B cell (primary cell): ENCODE data around the gene CAMK4. TPM values are rescaled to one million over a fixed set of nuclear protein-coding genes. Genes with fewer than 3 reads are reported as not detected.

Experiments
- ATAC-seq: fragments of 200-7000 bp; cut with Tn5 transposase; one replicate; pipeline ENCODE4 v1.10.0; 2021; ENCODE audit warnings: low read depth, mild to moderate bottlenecking, moderate number of reproducible peaks, moderate library complexity
- CTCF ChIA-PET: fragments of 350-600 bp; sonication (Branson Sonifier 250); formaldehyde crosslinking; loops from one replicate; lab custom pipeline; 2021; ENCODE audit warnings: antibody characterized with exemption, inconsistent platforms; lab: Charles Lee
- POLR2A ChIA-PET: fragments of 350-600 bp; sonication (Branson Sonifier 250); formaldehyde crosslinking; loops from one replicate; lab custom pipeline; 2021; ENCODE audit warnings: antibody characterized with exemption; lab: Charles Lee
- DNase-seq: peaks from one replicate; pipeline ENCODE4 v3.0.0; 2013
- H2AFZ ChIP-seq: 2 replicates; pipeline ENCODE4 v1.6.1; 2012; ENCODE audit warnings: mild to moderate bottlenecking, low read depth, low read length; ENCODE audit not compliant: insufficient read depth, poor library complexity, severe bottlenecking
- H3K27ac ChIP-seq, 2 donors: 1 replicate in 1 of 2; 2 replicates in 1 of 2; pipeline ENCODE4 v1.5.1; 2012 to 2013; ENCODE audit warnings: low read length in 2 of 2, mild to moderate bottlenecking in 2 of 2, moderate library complexity in 1 of 2
- H3K27me3 ChIP-seq, 4 experiments: fragments of 200-600 bp in 1 of 4; sonication (generic) in 1 of 4; replicated peaks in 1 of 4; 1 replicate in 2 of 4; 2 replicates in 2 of 4; pipeline versions ENCODE4 v1.6.1 to v1.7.0; 2013 to 2016; ENCODE audit warnings: low read length in 3 of 4, mild to moderate bottlenecking in 2 of 4, mixed read lengths in 1 of 4, moderate library complexity in 1 of 4; ENCODE audit not compliant: insufficient read depth in 4 of 4, control insufficient read depth in 3 of 4; ENCODE audit errors: control extremely low read depth in 1 of 4
- H3K36me3 ChIP-seq, 2 experiments: replicated peaks in 1 of 2; 1 replicate in 1 of 2; 2 replicates in 1 of 2; pipeline versions ENCODE4 v1.6.1 to v1.7.1; 2013; ENCODE audit warnings: low read length in 1 of 2; ENCODE audit not compliant: insufficient read depth in 2 of 2, control insufficient read depth in 1 of 2; ENCODE audit errors: control extremely low read depth in 1 of 2, extremely low read depth in 1 of 2
- H3K4me1 ChIP-seq, 2 donors: fragments of 200-600 bp in 1 of 2; sonication (generic) in 1 of 2; 1 replicate in 1 of 2; 2 replicates in 1 of 2; pipeline versions ENCODE4 v1.5.1 to v1.6.1; 2013 to 2017; ENCODE audit warnings: low read length in 2 of 2; ENCODE audit not compliant: control insufficient read depth in 2 of 2, insufficient read depth in 2 of 2
- H3K4me2 ChIP-seq: replicated peaks from 2 replicates; pipeline ENCODE3; 2012; ENCODE audit warnings: mild to moderate bottlenecking, low read depth, low read length; ENCODE audit not compliant: poor library complexity, severe bottlenecking
- H3K4me3 ChIP-seq, 5 experiments: fragments of 200-600 bp in 1 of 5; sonication (generic) in 1 of 5; 1 replicate in 3 of 5; 2 replicates in 2 of 5; pipeline versions ENCODE4 v1.5.1 to v1.7.0; 2011 to 2016; ENCODE audit warnings: low read length in 4 of 5, mild to moderate bottlenecking in 4 of 5, low read depth in 2 of 5, control low read depth in 1 of 5, moderate library complexity in 1 of 5; ENCODE audit not compliant: insufficient read depth in 1 of 5; ENCODE audit errors: control extremely low read depth in 1 of 5, extremely low read depth in 1 of 5
- H3K79me2 ChIP-seq: fragments of 200-600 bp; sonication (generic); one replicate; pipeline ENCODE4 v1.6.0; 2016; ENCODE audit warnings: low read length; ENCODE audit not compliant: control insufficient read depth, insufficient read depth
- H3K9ac ChIP-seq: fragments of 200-600 bp; sonication (generic); 2 replicates; pipeline ENCODE4 v1.6.1; 2017; ENCODE audit warnings: mild to moderate bottlenecking, low read length, moderate library complexity
- H3K9me3 ChIP-seq, 3 donors: one replicate each; pipeline versions ENCODE4 v1.6.1 to v1.7.1; 2013; ENCODE audit warnings: low read length in 2 of 3; ENCODE audit not compliant: control insufficient read depth in 2 of 3, insufficient read depth in 1 of 3; ENCODE audit errors: control extremely low read depth in 1 of 3
- H4K20me1 ChIP-seq: 2 replicates; pipeline ENCODE4 v1.6.0; 2012; ENCODE audit warnings: mild to moderate bottlenecking, low read length; ENCODE audit not compliant: insufficient read depth, control insufficient read depth, poor library complexity, severe bottlenecking
- H3K27ac Mint-ChIP-seq: one replicate; pipeline ENCODE4 v1.8.0; 2021; ENCODE audit warnings: mixed read lengths
- H3K27me3 Mint-ChIP-seq: one replicate; pipeline ENCODE4 v1.8.0; 2021; ENCODE audit warnings: mixed read lengths
- H3K4me1 Mint-ChIP-seq: one replicate; pipeline ENCODE4 v1.8.0; 2021; ENCODE audit warnings: mixed read lengths
- H3K4me3 Mint-ChIP-seq: one replicate; pipeline ENCODE4 v1.8.0; 2021; ENCODE audit warnings: mixed read lengths
- H3K9me3 Mint-ChIP-seq: one replicate; pipeline ENCODE4 v1.8.0; 2022; ENCODE audit warnings: mixed read lengths; ENCODE audit not compliant: insufficient read depth
- CTCF ChIP-seq: fragments of 200-600 bp; IDR thresholded peaks from one replicate; pipeline ENCODE4 v1.8.0; 2022; ENCODE audit warnings: antibody characterized with exemption, mild to moderate bottlenecking
- EZH2 ChIP-seq: IDR thresholded peaks from 2 replicates; pipeline ENCODE4 v1.6.1; 2012; ENCODE audit warnings: borderline replicate concordance, low read depth, mild to moderate bottlenecking, moderate library complexity, low read length; ENCODE audit not compliant: insufficient read depth, poor library complexity, severe bottlenecking
- WGBS: methylation state at CpG from one replicate; pipeline ENCODE4 v1.1.5; 2013; ENCODE audit warnings: missing lambda C conversion rate; ENCODE audit not compliant: insufficient coverage; 5-methylcytosine and 5-hydroxymethylcytosine counted together
- intact Hi-C: fragments of 100-400 bp; cut with micrococcal nuclease; formaldehyde crosslinking; loops from one replicate; pipeline ENCODE4 v1.10.0; 2022
- polyA plus RNA-seq: library from polyadenylated mRNA; depleted of rRNA; stranded (reverse); fragments of >200 nt; gene quantifications from 2 replicates; pipeline ENCODE4 v1.2.3, GENCODE V29; 2012
- total RNA-seq, 2 donors: library from RNA; stranded (reverse); fragments of 120-200 nt in 1 of 2; gene quantifications; 1 replicate in 1 of 2; 2 replicates in 1 of 2; pipeline versions ENCODE4 v1.2.3 to v1.2.4, GENCODE V29; 2013 to 2022

The CAMK4 gene
- total and polyA plus RNA-seq, 2 donors (not counting 1 experiment from before 2014, with no cell fraction given): 0.78 to 4.8 TPM

GRCh38 chr5:111337688-111338087 is 113.5 kb downstream of the CAMK4 start:
- no peaks in the 10 kb centered on the region for H3K9me3 ChIP-seq
- 60% methylated on average over 2 of the region's 2 CpGs for WGBS
- intact Hi-C loops: no loop called here
- no peak overlapping the region for H3K27ac Mint-ChIP-seq
- ChIA-PET CTCF (no interaction called here), POLR2A (no interaction called here)
- H3K9me3 Mint-ChIP-seq: no peaks in the 10 kb centered on the region
- no peaks in the 10 kb centered on the region for H3K79me2 ChIP-seq
- H3K4me3 ChIP-seq: no peak overlapping the region
- no peak for TF ChIP-seq CTCF
- no peak for TF ChIP-seq EZH2
- H3K4me3 Mint-ChIP-seq: no peak overlapping the region
- no peaks in the 10 kb centered on the region for H3K36me3 ChIP-seq
- peaks cover 0 to 3% (median 0%) of the 10 kb centered on the region in 4 experiments for H3K27me3 ChIP-seq
- H4K20me1 ChIP-seq: no peaks in the 10 kb centered on the region
- H2AFZ ChIP-seq: no peak overlapping the region
- H3K4me1 ChIP-seq: no peaks in the 10 kb centered on the region
- no peak for ATAC-seq
- H3K4me2 ChIP-seq: no peak overlapping the region
- DNase-seq: no peak
- H3K4me1 Mint-ChIP-seq: no peaks in the 10 kb centered on the region
- H3K27ac ChIP-seq: no peak overlapping the region
- no peak overlapping the region for H3K9ac ChIP-seq
- peaks cover 3% of the 10 kb centered on the region for H3K27me3 Mint-ChIP-seq

- DNase-seq (no peak), ATAC-seq (no peak)
- Mint-ChIP-seq H3K27me3 (peaks cover 3% of the 10 kb centered on the region), H3K4me3 (no peak overlapping the region), H3K9me3 (no peaks in the 10 kb centered on the region), H3K27ac (no peak overlapping the region), H3K4me1 (no peaks in the 10 kb centered on the region)
- Histone ChIP-seq H3K4me1 (no peaks in the 10 kb centered on the region), H3K36me3 (no peaks in the 10 kb centered on the region), H4K20me1 (no peaks in the 10 kb centered on the region), H3K4me2 (no peak overlapping the region), H3K9me3 (no peaks in the 10 kb centered on the region), H3K4me3 (no peak overlapping the region), H3K27me3 (peaks cover 0 to 3% (median 0%) of the 10 kb centered on the region in 4 experiments), H3K79me2 (no peaks in the 10 kb centered on the region), H2AFZ (no peak overlapping the region), H3K9ac (no peak overlapping the region), H3K27ac (no peak overlapping the region)
- CTCF ChIA-PET: no interaction called here
- 78% methylated on average over 6 of the region's 8 CpGs for WGBS
- POLR2A ChIA-PET: no interaction called here
- no peak for TF ChIP-seq CTCF
- TF ChIP-seq EZH2: no peak
- intact Hi-C loops: no loop called here
These were observed 121.5 kb downstream of the CAMK4 start for GRCh38 chr5:111345731-111346130.
